DOHH2 (cell line): ENCODE results near the gene RGCC.

Source experiments
- H3F3A ChIP-seq: fragments of 200-600 bp; sonication (generic), shearing (Covaris generic); 2 replicates; pipeline ENCODE4 v1.6.0; 2016; ENCODE audit warnings: antibody characterized with exemption, mild to moderate bottlenecking; ENCODE audit not compliant: control insufficient read depth, insufficient read depth
- H3K27ac ChIP-seq: fragments of 200-600 bp; sonication (generic); 2 replicates; pipeline ENCODE4 v1.5.1; 2014; ENCODE audit warnings: low read depth, mild to moderate bottlenecking, low read length, moderate library complexity
- H3K27me3 ChIP-seq: fragments of 200-600 bp; sonication (generic); 2 replicates; pipeline ENCODE4 v1.6.1; 2014; ENCODE audit warnings: mild to moderate bottlenecking, low read length, mixed read lengths; ENCODE audit not compliant: control insufficient read depth
- H3K36me3 ChIP-seq: fragments of 200-600 bp; sonication (generic); 2 replicates; pipeline ENCODE4 v1.6.1; 2014; ENCODE audit warnings: mild to moderate bottlenecking, low read length, moderate library complexity, mixed read lengths; ENCODE audit not compliant: control insufficient read depth
- H3K4me1 ChIP-seq: fragments of 200-600 bp; sonication (generic); 2 replicates; pipeline ENCODE4 v1.6.1; 2014; ENCODE audit warnings: mild to moderate bottlenecking, low read length, mixed read lengths; ENCODE audit not compliant: control insufficient read depth
- H3K4me2 ChIP-seq: fragments of 200-600 bp; sonication (generic); 2 replicates; pipeline ENCODE4 v1.6.0; 2014; ENCODE audit warnings: mild to moderate bottlenecking, low read length, moderate library complexity
- H3K4me3 ChIP-seq: fragments of 200-600 bp; sonication (generic); 2 replicates; pipeline ENCODE4 v1.5.1; 2014; ENCODE audit warnings: mild to moderate bottlenecking, low read length, mixed read lengths
- H3K79me2 ChIP-seq: fragments of 200-600 bp; sonication (generic); 2 replicates; pipeline ENCODE4 v1.6.1; 2014; ENCODE audit warnings: mild to moderate bottlenecking, low read length, mixed read lengths; ENCODE audit not compliant: control insufficient read depth
- H3K9me2 ChIP-seq: fragments of 200-600 bp; sonication (generic); replicated peaks from 2 replicates; pipeline ENCODE4 v1.6.1; 2014; ENCODE audit warnings: mild to moderate bottlenecking, low read length, mixed read lengths; ENCODE audit not compliant: control insufficient read depth
- H3K9me3 ChIP-seq: fragments of 200-600 bp; sonication (generic); 2 replicates; pipeline ENCODE4 v1.6.1; 2014; ENCODE audit warnings: antibody characterized with exemption, low read length, mixed read lengths; ENCODE audit not compliant: control insufficient read depth, insufficient read depth
- H4K20me1 ChIP-seq: fragments of 200-600 bp; sonication (generic); 2 replicates; pipeline ENCODE4 v1.6.0; 2014; ENCODE audit warnings: low read depth, mild to moderate bottlenecking, antibody characterized with exemption, low read length, moderate library complexity; ENCODE audit not compliant: control insufficient read depth, insufficient read depth
- EZH2phosphoT487 ChIP-seq: fragments of 200-600 bp; sonication (generic); IDR thresholded peaks from 2 replicates; pipeline ENCODE4 v1.6.1; 2017; ENCODE audit warnings: borderline replicate concordance, mild to moderate bottlenecking, antibody characterized with exemption, low read length, moderate library complexity, mixed read lengths
- TF ChIP-seq, protein P1 (sequence below): fragments of 200-600 bp; sonication (generic); IDR thresholded peaks from one replicate; pipeline ENCODE4 v1.5.1; 2014; ENCODE audit warnings: antibody characterized with exemption, mild to moderate bottlenecking, low read depth, low read length; ENCODE audit not compliant: poor library complexity, severe bottlenecking

The RGCC gene

DNA sequence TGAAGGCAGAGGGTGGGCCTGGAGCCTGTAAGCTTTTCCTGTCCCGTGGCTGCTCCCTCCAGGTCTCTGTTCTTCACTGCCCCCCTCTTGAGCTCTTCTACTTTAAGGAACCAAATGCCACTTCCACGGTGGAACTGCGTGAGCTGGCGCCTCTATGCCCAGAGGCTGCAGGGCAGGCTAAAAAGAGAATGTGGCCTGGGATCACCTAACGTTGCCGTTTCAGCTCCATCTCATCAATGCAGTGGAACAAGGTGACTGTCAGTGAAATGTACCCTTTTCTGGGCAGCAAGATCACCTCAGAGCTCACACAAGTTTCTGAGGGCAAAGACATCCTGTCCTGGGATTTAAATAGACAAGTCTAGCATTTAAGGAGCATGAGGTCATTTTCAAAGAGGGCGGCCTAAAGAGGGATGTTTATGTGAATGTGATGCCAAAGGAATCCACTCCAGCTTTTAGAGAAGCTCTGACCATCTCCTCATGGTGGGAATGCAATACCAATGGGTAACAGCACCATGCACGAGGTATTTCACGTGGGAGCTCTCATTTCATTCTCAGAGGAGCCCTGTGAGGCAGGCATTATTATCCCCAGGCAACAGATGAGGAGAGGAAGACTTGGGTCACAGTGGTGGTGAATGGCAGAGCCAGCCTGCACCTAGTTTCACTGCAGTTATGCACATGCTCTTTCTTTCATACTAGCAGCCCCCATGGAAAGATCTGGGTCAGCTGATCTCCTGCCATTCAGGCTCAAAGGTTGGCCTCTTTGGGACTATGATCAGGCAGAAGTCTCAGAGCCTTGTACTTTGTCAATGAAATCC, 39.3 kb downstream of the RGCC start:
- Histone ChIP-seq H3K79me2 (no peaks in the 10 kb centered on the region), H3K9me2 (no peaks in the 10 kb centered on the region), H3K36me3 (peaks cover 17% of the 10 kb centered on the region), H3K4me1 (peaks cover 100% of the 10 kb centered on the region), H3K27me3 (no peaks in the 10 kb centered on the region), H3F3A (peaks cover 11% of the 10 kb centered on the region), H4K20me1 (no peaks in the 10 kb centered on the region), H3K27ac (no peak overlapping the region), H3K4me3 (no peak overlapping the region), H3K9me3 (no peaks in the 10 kb centered on the region), H3K4me2 (peak overlapping the region; percentile 21)
- TF ChIP-seq, protein P1, sequence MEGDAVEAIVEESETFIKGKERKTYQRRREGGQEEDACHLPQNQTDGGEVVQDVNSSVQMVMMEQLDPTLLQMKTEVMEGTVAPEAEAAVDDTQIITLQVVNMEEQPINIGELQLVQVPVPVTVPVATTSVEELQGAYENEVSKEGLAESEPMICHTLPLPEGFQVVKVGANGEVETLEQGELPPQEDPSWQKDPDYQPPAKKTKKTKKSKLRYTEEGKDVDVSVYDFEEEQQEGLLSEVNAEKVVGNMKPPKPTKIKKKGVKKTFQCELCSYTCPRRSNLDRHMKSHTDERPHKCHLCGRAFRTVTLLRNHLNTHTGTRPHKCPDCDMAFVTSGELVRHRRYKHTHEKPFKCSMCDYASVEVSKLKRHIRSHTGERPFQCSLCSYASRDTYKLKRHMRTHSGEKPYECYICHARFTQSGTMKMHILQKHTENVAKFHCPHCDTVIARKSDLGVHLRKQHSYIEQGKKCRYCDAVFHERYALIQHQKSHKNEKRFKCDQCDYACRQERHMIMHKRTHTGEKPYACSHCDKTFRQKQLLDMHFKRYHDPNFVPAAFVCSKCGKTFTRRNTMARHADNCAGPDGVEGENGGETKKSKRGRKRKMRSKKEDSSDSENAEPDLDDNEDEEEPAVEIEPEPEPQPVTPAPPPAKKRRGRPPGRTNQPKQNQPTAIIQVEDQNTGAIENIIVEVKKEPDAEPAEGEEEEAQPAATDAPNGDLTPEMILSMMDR, result no peak
- TF ChIP-seq EZH2phosphoT487, result no peak

DNA sequence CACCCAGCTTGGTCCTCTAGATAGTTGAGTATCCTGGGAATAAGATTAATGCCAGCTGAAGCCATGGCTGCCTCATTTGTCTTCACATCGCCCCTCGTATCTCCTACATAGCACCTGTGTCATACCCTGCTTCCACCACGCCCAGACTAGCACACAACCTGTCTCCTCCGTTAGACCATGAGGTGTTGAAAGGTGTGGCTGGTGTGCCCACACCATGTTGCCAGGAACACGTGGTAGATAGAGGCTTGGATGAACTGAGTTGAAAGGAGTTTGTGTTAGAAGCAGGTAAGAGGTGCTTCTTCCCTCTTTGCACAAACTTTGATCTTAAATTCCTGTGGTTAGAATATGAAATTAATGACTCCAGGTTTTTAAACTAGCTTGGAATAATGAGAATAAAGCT, 40.1 kb downstream of the RGCC start:
- Histone ChIP-seq H3K36me3 (peaks cover 23% of the 10 kb centered on the region), H3K4me2 (no peak overlapping the region), H3K9me3 (no peaks in the 10 kb centered on the region), H3F3A (peaks cover 19% of the 10 kb centered on the region), H3K4me3 (no peak overlapping the region), H3K9me2 (no peaks in the 10 kb centered on the region), H4K20me1 (no peaks in the 10 kb centered on the region), H3K4me1 (peaks cover 100% of the 10 kb centered on the region), H3K27me3 (no peaks in the 10 kb centered on the region), H3K27ac (no peak overlapping the region), H3K79me2 (no peaks in the 10 kb centered on the region)
- TF ChIP-seq, protein P1, result no peak
- TF ChIP-seq EZH2phosphoT487, result no peak

DNA sequence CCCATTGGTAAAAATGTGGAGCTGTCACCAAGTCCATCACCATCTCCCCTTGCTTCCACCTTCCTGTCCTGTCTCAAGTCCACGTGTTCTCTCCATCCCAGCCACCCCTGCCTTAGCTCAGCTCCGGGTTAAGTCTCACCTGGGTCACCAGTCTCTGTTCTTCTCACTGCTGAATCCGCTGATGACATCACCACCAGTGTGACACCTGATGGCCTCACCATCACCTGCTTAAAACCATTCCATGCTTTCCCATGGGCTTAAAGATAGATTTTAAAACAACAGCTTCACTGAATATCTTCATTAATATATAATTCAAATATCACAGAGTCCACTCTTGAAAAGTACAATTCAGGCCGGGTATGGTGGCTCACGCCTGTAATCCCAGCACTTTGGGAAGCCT, 42.1 kb downstream of the RGCC start:
- H4K20me1 ChIP-seq, result no peaks in the 10 kb centered on the region
- peaks cover 22% of the 10 kb centered on the region for H3K36me3 ChIP-seq
- H3K4me1 ChIP-seq, result peaks cover 100% of the 10 kb centered on the region
- peaks cover 5% of the 10 kb centered on the region for H3K9me3 ChIP-seq
- peak overlapping the region; percentile 98 for H3K27ac ChIP-seq
- H3K27me3 ChIP-seq, result no peaks in the 10 kb centered on the region
- H3K4me3 ChIP-seq, result no peak overlapping the region
- H3K79me2 ChIP-seq, result no peaks in the 10 kb centered on the region
- peak overlapping the region; percentile 84; the same call in 1 of the 2 replicates for H3K4me2 ChIP-seq
- TF ChIP-seq, protein P1, result no peak
- TF ChIP-seq EZH2phosphoT487, result no peak
- H3K9me2 ChIP-seq, result no peaks in the 10 kb centered on the region
- peaks cover 27% of the 10 kb centered on the region for H3F3A ChIP-seq
